DMS 273 treated with DMSO at 0.1 percent for 48 hours (cell line): ENCODE data around the gene ANKLE1.
"Not testable (repeated sequence)": the region's sequence is repeated elsewhere in the genome, so short reads cannot be mapped to it uniquely, and the experiment has no call there.

Source experiments
- DNase-seq: peaks from one replicate; lab custom pipeline; 2025; lab: John Stamatoyannopoulos, UW

Gene ANKLE1

DNA sequence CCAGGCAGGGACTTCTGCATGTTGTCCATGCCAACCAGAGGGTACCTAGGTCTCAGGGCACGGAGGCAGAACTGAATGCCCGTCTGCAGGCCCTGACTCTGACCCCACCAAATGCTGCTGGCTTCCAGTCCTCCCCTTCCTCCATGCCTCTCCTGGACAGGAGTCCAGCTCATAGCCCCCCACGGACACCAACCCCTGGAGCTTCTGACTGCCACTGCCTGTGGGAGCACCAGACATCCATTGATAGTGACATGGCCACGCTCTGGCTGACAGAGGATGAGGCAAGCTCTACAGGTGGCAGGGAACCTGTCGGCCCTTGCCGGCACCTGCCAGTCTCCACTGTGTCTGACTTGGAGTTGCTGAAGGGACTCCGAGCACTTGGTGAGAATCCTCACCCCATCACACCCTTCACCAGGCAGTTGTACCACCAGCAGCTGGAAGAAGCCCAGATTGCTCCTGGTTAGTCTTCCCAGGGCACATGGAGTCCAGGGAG, 1.8 kb downstream of the ANKLE1 start:
- DNase-seq = no peak

GRCh38 chr19:17285415-17286135, 3.9 kb downstream of the ANKLE1 start:
- DNase-seq = no peak

- no peak for DNase-seq
Measured at GRCh38 chr19:17286263-17286662, 4.6 kb downstream of the ANKLE1 start.

- no peak for DNase-seq
Measured at GRCh38 chr19:17286752-17287151, 5.1 kb downstream of the ANKLE1 start.

- DNase-seq = no peak
Measured at GRCh38 chr19:17289489-17289888, 7.8 kb downstream of the ANKLE1 start.

DNA sequence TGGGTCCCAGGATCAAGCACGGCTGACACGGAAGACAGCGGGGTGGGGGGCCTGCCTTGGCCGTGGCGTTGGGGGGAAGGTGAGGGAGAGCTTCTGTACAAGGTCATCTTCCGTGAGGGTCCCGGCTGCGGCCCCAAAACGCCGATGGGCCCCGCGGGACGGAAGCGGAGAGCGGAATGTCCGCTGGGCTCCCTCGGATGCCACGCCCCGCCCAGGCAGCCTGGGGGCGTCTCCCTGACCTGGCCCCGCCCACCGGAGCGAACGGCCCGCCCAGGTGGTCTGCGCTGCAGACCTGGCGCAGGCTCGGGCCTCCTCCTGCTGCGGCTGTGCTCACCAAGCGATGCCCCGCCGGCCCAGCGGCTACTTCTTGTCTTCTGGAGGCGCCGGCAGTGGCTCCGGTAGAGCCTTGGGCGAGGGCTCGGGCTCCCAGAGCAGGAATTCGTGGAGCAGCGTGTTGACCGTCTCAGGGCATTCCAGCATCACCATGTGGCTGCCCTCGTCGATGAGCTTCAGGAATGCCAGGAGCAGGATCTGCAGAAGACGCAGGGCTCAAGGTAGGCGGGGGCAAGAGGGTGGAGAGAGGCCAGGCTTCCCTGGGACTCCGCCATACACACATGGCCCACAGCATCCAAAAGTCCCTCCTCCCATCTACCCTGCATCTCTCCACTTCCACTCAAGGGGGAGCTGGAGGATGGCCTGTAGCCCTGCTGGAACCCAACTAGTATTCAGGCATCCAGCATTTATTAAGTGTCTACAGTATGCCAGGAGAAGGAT, 10.8 kb downstream of the ANKLE1 start:
- peak; percentile 16 for DNase-seq

GRCh38 chr19:17293605-17294004, 11.9 kb downstream of the ANKLE1 start:
- DNase-seq = no peak

GRCh38 chr19:17294051-17294891, 12.6 kb downstream of the ANKLE1 start:
- DNase-seq = no peak

- DNase-seq = not testable (repeated sequence)
Measured at GRCh38 chr19:17295551-17295950, 13.8 kb downstream of the ANKLE1 start.

DNA sequence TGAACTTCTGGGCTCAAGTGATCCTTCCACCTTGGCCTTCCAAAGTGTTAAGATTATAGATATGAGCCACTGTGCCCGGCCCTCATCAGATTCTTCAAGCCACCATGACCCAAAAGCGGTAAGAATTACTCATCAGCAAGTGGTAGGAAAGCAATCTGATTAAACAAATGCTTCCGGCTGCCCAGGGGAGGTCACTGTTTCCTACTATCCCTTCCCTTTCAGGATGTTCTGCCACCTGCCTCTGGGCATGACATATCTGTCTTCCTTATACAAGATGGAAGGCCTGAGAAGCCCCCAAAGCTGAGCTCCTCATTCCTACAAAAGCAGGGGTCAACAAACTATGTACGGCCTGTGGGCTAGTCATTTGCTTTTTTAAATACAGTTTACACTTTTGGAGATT, 14.6 kb downstream of the ANKLE1 start:
- DNase-seq = no peak

DNA sequence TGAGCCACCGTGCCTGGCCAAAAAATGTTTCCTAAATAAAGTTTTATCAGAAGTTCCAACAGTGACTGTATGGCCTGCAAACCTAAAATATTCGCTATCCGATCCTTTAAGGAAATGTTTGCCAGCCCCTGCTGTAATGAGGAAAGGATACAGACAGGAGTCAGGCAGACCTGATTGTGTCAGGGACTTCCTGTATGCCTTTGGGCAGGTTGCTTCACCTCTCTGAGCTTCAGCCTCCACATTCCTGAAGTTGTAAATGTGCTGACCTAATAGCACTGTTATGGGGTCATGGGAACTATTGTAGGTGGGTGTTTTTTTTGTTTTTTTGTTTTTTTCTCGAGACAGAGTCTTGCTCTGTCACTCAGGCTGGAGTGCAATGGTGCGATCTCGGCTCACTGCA, 15.3 kb downstream of the ANKLE1 start:
- no peak for DNase-seq

DNA sequence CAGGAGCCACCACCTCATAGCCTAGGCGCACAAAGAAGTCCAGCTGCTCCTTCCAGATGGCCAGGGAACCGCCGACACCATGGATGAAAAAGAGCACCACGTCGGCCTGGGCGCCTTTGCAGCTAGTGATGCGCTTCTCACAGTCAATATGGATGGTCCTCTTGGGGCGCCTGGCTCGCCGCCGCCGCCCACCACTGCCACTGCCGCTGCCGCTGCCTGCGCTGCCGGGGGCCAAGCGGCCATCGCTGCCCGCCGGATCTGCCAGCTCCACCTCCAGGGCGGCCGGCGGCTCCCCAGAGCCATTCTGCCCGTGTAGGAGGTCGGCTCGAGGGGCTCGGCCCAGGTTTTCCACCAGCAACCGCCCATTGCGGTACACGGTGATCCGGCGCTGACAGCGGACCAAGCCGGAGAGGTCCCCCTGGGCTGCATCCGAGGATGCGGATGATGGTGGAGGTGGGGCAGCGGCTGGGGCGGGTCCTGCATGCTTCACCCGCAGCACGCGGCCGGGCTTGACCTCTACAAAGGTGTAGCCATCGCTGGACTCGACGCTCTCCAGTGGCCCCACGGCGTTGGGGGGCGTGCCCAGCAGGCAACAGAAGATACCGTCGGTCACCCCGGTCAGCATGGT, 19.4 kb downstream of the ANKLE1 start:
- DNase-seq = no peak

GRCh38 chr19:17302391-17303166, 20.9 kb downstream of the ANKLE1 start:
- DNase-seq = no peak

DNA sequence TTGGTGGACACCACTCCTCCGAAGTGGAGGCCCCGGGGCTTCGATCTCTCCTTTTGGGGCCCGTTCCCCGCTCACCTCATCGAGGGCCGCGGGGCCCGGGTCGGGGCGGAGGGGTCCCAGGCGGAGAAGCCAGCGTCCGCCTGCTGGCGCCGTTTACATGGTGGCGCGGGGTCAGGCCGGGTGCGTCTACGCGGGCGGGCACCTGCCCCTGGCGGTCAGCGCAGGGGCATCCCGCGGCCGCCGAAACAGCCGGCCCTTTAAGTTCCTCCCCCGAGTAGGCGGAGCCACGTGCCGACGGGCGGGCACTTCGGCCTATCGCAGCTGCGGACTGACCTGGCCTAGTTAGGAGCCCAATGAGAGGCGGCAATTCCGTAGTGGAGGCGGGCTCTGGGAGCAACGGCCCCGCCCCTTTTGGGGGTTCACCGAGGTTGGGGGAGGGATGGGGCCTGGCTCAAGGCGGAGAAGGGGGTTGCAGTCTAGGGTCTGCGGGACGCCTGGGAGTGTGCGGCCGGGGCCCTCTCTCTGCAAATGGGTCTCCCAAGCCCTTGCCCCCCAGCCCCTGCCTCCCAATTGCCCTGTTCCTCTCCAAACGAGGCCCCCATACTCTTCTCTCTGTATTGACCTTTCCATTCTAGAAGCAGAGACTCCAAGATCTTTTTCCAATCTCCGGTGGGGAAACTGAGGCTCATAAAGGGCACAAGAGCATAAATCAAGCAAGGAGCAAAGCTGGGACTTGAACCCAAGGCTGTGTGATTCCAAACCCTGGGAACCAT, 21.7 kb downstream of the ANKLE1 start, which contains the start of gene ABHD8:
ABHD8 (minus strand) TSS at position 259 of the 773 bp plus-strand sequence. CDS start 1,809 bp downstream, outside the sequence.
- DNase-seq = peak; percentile 77

DNA sequence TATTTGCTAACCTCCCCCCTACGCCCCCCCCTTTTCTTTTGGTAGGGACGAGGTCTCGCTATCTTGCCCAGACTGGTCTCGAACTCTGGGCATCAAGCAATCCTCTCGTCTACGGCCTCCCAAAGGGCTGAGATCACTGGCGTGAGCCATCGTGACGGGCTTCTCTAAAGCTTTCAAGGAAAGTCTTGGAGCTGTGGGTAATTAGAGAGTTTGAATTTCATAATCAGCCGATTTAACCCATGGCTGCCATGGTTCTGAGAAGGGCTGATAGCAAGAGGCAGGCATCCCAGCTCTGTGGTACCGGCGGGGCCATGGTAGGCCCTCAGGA, 22.2 kb downstream of the ANKLE1 start:
- no peak for DNase-seq

DNA sequence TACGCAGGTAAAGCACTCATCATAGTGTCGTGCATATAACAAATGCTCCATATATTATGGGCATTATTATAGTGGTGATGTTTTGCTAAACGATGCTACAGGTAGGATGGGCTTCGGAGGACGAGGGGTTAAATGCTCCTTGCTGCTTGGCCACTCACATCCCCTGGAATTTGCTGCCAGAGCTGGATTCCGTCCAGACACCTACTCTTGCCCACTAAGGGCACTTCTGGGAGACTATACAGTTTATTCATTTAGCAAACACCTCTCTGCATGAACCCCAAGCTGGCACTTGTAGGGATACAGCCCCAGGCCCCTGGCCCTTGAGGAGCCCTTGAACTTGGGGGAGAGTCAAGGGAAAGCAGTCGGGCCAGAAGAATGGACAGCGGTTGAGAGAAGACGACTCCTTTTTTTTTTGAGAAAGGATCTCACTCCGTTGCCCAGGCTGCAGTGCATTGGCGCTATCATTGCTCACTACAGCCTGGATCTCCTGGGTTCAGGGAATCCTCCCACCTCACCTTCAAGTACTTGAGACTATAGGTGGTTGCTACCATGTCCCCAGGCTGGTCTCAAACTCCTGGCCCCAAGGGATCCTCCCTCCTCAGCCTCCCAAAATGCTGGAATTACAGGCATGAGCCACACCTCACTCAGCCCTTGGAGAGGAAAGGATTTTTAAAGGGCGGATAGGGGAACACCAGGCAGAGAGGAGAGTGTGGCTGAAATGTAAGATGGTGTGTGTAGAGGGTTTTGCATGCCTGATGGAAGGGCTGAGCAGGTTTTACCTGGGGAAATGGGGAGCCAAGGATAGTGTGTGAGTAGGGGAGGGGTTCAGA, 22.9 kb downstream of the ANKLE1 start:
- DNase-seq = no peak

DNA sequence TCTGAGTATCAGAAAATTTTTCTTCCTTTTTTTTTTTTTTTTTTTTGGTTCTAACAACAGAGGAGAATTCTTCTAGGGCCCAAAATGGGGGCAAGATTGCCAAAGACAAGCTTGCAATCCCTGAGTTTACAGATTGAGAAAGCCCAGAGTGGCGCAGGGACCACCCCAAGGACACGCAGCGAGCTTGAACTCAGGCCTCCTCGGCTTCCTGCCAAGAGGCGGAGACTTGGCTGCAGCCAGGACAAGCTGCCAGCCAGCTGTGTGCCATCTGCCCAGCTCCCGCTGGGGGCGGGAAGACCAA, 23.5 kb downstream of the ANKLE1 start:
- no peak for DNase-seq

DNA sequence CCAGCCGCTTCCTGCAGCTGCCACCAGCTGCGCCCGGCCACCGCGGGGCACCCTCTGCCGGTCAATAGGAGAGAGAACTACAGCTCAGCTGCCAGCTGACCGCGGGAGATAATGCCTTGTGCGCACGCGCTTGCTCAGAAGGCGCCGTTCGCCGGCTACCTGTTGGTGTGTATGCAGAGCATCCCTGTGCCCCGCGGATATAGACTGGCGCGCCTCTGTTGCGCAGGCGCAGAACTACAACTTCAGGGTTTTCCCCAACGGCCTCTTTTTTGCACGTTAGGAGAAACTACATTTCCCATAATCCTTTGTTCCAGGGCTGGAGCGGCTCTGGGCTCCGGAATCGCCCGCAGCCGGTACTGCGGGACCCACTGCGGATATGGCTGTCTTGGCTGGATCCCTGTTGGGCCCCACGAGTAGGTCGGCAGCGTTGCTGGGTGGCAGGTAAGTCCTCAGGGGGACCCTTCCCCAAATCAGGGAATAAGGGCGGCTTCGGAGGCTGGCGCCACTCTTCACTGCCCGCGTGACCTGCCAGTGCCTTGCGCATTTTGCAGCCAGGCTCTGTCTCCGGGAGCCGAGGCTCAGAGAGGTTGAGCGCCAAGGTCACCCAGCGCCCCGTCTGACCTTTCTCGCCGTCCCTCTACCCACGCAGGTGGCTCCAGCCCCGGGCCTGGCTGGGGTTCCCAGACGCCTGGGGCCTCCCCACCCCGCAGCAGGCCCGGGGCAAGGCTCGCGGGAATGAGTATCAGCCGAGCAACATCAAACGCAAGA, 24.0 kb downstream of the ANKLE1 start, which contains the start of gene MRPL34:
MRPL34 (plus strand) TSS at position 356 of the 768 bp plus-strand sequence; CDS start at position 377, 21 bp downstream.
- DNase-seq = peak; percentile 99

DNA sequence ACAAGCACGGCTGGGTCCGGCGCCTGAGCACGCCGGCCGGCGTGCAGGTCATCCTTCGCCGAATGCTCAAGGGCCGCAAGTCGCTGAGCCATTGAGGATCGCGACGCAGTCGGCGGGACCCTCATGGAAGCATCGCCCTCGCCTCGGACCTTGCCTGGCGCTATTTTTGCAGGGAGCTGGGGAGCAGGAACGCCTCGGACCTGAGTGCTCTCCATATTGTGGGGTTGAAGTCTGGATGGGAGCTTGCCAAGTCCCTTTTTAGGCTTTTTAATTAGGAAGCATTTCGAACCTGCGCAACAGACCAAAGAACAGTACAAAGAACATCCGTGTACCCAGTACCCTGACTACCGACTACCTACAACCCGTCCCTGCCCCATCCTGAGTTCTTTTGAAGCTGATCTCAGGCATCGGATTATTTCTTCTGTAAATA, 24.6 kb downstream of the ANKLE1 start:
- no peak for DNase-seq
